ENCODE data around the gene FNDC3B.

GRCh38 chr3:172044833-172045585, 5.6 kb downstream of the FNDC3B start:
- TF ChIP-seq CTCF (tag by site-specific recombination; IDR thresholded peaks at IDR 0.05) (no peak), ZNF561 (tag by site-specific recombination; IDR thresholded peaks at IDR 0.05; ENCODE audit: borderline replicate concordance) (no peak), ZNF311 (tag by site-specific recombination; IDR thresholded peaks at IDR 0.05; ENCODE audit: borderline replicate concordance) (no peak), ZNF274 (IDR thresholded peaks at IDR 0.05; ENCODE audit: low read length) (no peak), ZNF274 (tag by site-specific recombination; IDR thresholded peaks at IDR 0.05; ENCODE audit: borderline replicate concordance) (no peak), ZNF37A (tag by site-specific recombination; IDR thresholded peaks at IDR 0.05) (no peak), ZEB2 (tag by site-specific recombination; IDR thresholded peaks at IDR 0.05) (no peak), RBAK (tag by site-specific recombination; IDR thresholded peaks at IDR 0.05) (no peak), ZNF624 (tag by site-specific recombination; IDR thresholded peaks at IDR 0.05) (no peak), ZNF692 (tag by site-specific recombination; IDR thresholded peaks at IDR 0.05) (no peak), ZNF23 (tag by site-specific recombination; IDR thresholded peaks at IDR 0.05; ENCODE audit: borderline replicate concordance) (no peak)
